Gastroesophageal sphincter (tissue), 4 donors: ENCODE measurements around the gene CHCHD1. TPM values are rescaled to one million over a fixed set of nuclear protein-coding genes. Genes with fewer than 3 reads are reported as not detected.
A peak's percentile ranks its signal among the peaks of the same experiment; 100 is the strongest.

ENCODE experiments used
- ATAC-seq: fragments of 150-250 bp; one replicate; pipeline ENCODE4 v1.9.1; 2016; ENCODE audit warnings: mild to moderate bottlenecking, moderate library complexity
- H3K27ac ChIP-seq, 4 donors: fragments of 200-600 bp; sonication (generic) in 3 of 4; 1 replicate in 3 of 4; 2 replicates in 1 of 4; pipeline ENCODE4 v1.5.1; 2016 to 2019
- H3K27me3 ChIP-seq: fragments of 200-600 bp; sonication (generic); one replicate; pipeline ENCODE4 v1.5.1; 2019
- H3K36me3 ChIP-seq, 2 donors: fragments of 200-600 bp; sonication (generic); one replicate each; pipeline ENCODE4 v1.5.1; 2019; ENCODE audit warnings: control low read depth in 1 of 2
- H3K4me1 ChIP-seq, 3 donors: fragments of 200-600 bp; sonication (generic); 1 replicate in 2 of 3; 2 replicates in 1 of 3; pipeline ENCODE4 v1.5.1; 2016 to 2019; ENCODE audit warnings: control low read depth in 2 of 3
- H3K4me3 ChIP-seq, 2 donors: fragments of 200-600 bp; sonication (generic); one replicate each; pipeline ENCODE4 v1.5.1; 2019; ENCODE audit warnings: mild to moderate bottlenecking in 1 of 2, moderate library complexity in 1 of 2
- H3K9me3 ChIP-seq, 3 donors: fragments of 200-600 bp; sonication (generic); one replicate each; pipeline ENCODE4 v1.5.1; 2017 to 2019; ENCODE audit warnings: control low read depth in 2 of 3
- CTCF ChIP-seq, 4 experiments: fragments of 200-600 bp in 2 of 4; fragments of 450-650 bp in 2 of 4; sonication (generic) in 1 of 4; IDR thresholded peaks; one replicate each; pipeline ENCODE4 v1.5.1; 2017 to 2019; ENCODE audit warnings: antibody characterized with exemption in 4 of 4, mild to moderate bottlenecking in 2 of 4, moderate library complexity in 2 of 4
- EP300 ChIP-seq: sonication (generic); formaldehyde crosslinking; IDR thresholded peaks from one replicate; pipeline ENCODE4 v1.6.1; 2017; ENCODE audit warnings: antibody characterized with exemption, mild to moderate bottlenecking
- POLR2A ChIP-seq, 2 donors: fragments of 450-650 bp; IDR thresholded peaks; one replicate each; pipeline ENCODE4 v1.6.1; 2017; ENCODE audit warnings: antibody characterized with exemption in 2 of 2, mild to moderate bottlenecking in 2 of 2, moderate library complexity in 1 of 2
- POLR2AphosphoS5 ChIP-seq: sonication (generic); formaldehyde crosslinking; IDR thresholded peaks from one replicate; pipeline ENCODE4 v1.6.1; 2017; ENCODE audit warnings: antibody characterized with exemption
- WGBS, 2 donors: methylation state at CpG; one replicate each; pipeline ENCODE4 v1.1.5; 2018; ENCODE audit warnings: low coverage in 1 of 2; 5-methylcytosine and 5-hydroxymethylcytosine counted together
- total RNA-seq, 4 donors: library from RNA; depleted of rRNA; stranded (reverse); fragments of >200 nt; gene quantifications; one replicate each; pipeline ENCODE4 v1.1.0, GENCODE V29; 2016

CHCHD1 gene
- total RNA-seq, 4 donors from 2014 or later, result 19.9 to 29.5 (median 21.4) TPM

GRCh38 chr10:73773152-73773879 lies 8.5 kb upstream of the CHCHD1 start:
- H3K4me1 ChIP-seq, result peaks cover 2 to 50% (median 25%) of the 10 kb centered on the region in 3 donors
- TF ChIP-seq POLR2A (IDR thresholded peaks at IDR 0.05) (no peak), CTCF (IDR thresholded peaks at IDR 0.05) (no peak), POLR2AphosphoS5 (no peak), EP300 (no peak)
- peaks cover 0 to 64% of the 10 kb centered on the region in 2 donors for H3K36me3 ChIP-seq
- peak overlapping the region; percentile 74 to 94 for H3K4me3 ChIP-seq
- 0% methylated on average over 11 of the region's 29 CpGs; no CpG with 5 or more reads in 1 of the 2 donors for WGBS, 2 donors
- peak overlapping the region; percentile 86 to 99 (median 98) for H3K27ac ChIP-seq
- no peaks in the 10 kb centered on the region for H3K27me3 ChIP-seq
- H3K9me3 ChIP-seq, result no peaks in the 10 kb centered on the region
- no peak for ATAC-seq

- Histone ChIP-seq H3K9me3 (no peaks in the 10 kb centered on the region), H3K27ac (peak overlapping the region in 1 of 4 donors; percentile 25), H3K4me1 (peaks cover 2 to 51% (median 25%) of the 10 kb centered on the region in 3 donors), H3K27me3 (no peaks in the 10 kb centered on the region), H3K36me3 (peaks cover 0 to 64% of the 10 kb centered on the region in 2 donors), H3K4me3 (peak overlapping the region in 1 of 2 donors; percentile 94)
- no peak for TF ChIP-seq CTCF (IDR thresholded peaks at IDR 0.05)
- no peak for TF ChIP-seq POLR2A (IDR thresholded peaks at IDR 0.05)
- no peak for TF ChIP-seq POLR2AphosphoS5
- TF ChIP-seq EP300, result no peak
- 16 to 27% methylated on average over 4 to 5 of the region's 5 CpGs for WGBS, 2 donors
- ATAC-seq, result no peak
These were observed 7.2 kb upstream of the CHCHD1 start for GRCh38 chr10:73774637-73775036.

GRCh38 chr10:73779018-73779417 lies 2.8 kb upstream of the CHCHD1 start:
- peaks cover 2 to 66% (median 34%) of the 10 kb centered on the region in 3 donors for H3K4me1 ChIP-seq
- H3K27me3 ChIP-seq, result no peaks in the 10 kb centered on the region
- no peaks in the 10 kb centered on the region for H3K9me3 ChIP-seq
- WGBS, 2 donors, result 87 to 92% methylated on average over 2 to 5 of the region's 5 CpGs
- TF ChIP-seq POLR2AphosphoS5, result no peak
- TF ChIP-seq EP300, result no peak
- no peak for TF ChIP-seq CTCF (IDR thresholded peaks at IDR 0.05)
- no peak for TF ChIP-seq POLR2A (IDR thresholded peaks at IDR 0.05)
- ATAC-seq, result no peak
- H3K4me3 ChIP-seq, result no peak overlapping the region
- no peak overlapping the region for H3K27ac ChIP-seq
- peaks cover 0 to 50% of the 10 kb centered on the region in 2 donors for H3K36me3 ChIP-seq

- Histone ChIP-seq H3K9me3 (no peaks in the 10 kb centered on the region), H3K27me3 (no peaks in the 10 kb centered on the region), H3K4me3 (no peak overlapping the region), H3K27ac (no peak overlapping the region), H3K36me3 (peaks cover 0 to 50% of the 10 kb centered on the region in 2 donors), H3K4me1 (peaks cover 0 to 66% (median 27%) of the 10 kb centered on the region in 3 donors)
- TF ChIP-seq POLR2AphosphoS5, result no peak
- TF ChIP-seq CTCF (IDR thresholded peaks at IDR 0.05), result no peak
- no peak for TF ChIP-seq POLR2A (IDR thresholded peaks at IDR 0.05)
- no peak for TF ChIP-seq EP300
- WGBS, 2 donors, result 59 to 65% methylated on average over 3 of the region's 3 CpGs
- no peak for ATAC-seq
These were observed 2.2 kb upstream of the CHCHD1 start for GRCh38 chr10:73779539-73780197.
